NCI-H2227 (cell line): ENCODE results near the gene CLDND2.
"Not testable (repeated sequence)": the region's sequence is repeated elsewhere in the genome, so short reads cannot be mapped to it uniquely, and the experiment has no call there.

Experiments used
- DNase-seq: peaks from one replicate; lab custom pipeline; 2025; ENCODE audit not compliant: unreplicated experiment; lab: John Stamatoyannopoulos, UW

CLDND2 gene

DNA sequence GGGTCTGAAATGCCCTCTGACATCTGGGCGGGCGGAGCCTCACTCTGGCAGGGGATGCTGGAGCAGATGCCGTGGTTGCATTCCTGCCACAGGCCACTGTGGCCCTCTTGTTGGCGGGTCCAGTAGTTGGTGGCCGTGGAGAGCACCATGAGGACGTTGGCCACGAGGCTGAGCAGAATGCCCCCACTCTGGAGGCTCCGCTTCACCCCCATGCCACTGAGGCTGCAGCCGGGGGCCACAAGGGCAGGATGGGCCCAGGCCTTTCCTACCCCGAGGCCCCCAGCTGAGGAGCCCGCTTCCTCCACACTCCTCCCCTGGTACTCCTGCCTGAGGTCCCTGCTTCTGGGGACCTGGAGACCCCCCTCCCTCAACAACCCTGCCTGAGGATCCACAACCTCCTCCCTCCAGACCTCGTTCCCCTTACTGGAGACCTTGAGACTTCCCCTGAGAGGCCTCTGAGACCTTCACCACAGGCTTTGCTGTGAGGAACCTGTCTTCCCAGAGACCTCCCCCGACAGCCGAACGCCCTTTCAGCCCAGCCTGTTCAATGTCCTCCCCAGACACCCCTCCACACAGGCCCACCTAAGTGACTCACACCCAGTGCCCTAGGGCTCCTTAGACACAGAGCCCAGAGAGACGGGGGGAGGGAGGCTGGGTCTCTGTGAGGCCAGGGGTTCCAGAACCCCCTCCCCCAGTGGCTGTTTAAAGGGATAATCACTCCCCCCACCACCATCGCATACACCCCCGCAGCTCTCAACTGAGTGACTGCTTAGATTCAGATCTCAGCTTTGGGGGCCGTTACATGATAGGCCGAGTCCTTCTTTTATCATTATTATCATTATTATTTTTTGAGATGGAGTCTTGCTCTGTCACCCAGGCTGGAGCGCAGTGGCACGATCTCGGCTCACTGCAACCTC lies at the start of gene CLDND2:
CLDND2 (minus strand) TSS at position 638 of the 917 bp plus-strand sequence; CDS start at position 212, 426 bp downstream.
- DNase-seq = no peak

- DNase-seq = no peak
Measured at GRCh38 chr19:51417810-51418157, 49.0 kb upstream of the CLDND2 start.

- DNase-seq = no peak
Measured at GRCh38 chr19:51417107-51417809, 48.5 kb upstream of the CLDND2 start, which contains the start of gene SIGLEC10. TSS of gene SIGLEC10 (minus strand) at chr19:51417642. CDS start at chr19:51417581, 61 bp downstream.

DNA sequence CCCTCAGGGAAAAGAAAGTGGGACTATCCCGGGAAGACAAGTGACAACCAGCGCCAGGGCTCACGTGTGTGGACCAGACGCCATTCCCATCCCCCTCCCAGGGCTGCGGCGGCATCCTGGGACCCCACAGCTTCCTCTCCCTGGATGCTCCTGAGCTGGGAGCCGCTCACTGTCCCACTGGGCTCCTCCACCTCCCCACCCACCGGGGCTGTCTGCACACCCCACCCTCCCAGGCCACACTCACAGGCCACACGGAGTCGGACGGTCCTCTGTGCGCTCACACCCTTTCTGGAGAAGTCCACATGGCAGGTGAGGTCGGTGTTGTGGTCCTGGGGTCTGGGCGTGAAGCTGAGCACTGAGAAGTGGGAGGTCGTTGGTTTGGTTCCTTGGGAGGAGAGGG lies 47.6 kb upstream of the CLDND2 start:
- not testable (repeated sequence) for DNase-seq

DNA sequence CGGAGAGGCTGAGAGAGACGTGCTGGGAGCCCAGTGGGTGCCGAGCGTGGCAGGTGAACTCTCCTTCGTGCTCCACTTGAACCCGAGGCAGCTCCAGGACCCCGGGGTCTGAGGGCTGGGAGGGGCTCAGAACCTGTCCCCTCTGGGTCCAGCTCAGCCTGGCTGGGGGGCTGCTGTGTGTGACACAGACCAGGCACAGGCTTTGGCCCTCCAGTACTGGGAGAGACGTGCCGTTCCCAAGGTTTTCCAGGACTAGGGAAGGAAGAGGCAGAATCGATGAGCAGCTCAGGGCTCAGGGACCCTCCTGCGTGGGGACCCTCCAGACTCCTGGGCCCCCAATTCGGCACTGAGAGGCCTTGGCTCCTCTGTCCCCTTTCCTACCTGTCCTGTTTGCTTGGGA lies 46.4 kb upstream of the CLDND2 start:
- DNase-seq = no peak

DNA sequence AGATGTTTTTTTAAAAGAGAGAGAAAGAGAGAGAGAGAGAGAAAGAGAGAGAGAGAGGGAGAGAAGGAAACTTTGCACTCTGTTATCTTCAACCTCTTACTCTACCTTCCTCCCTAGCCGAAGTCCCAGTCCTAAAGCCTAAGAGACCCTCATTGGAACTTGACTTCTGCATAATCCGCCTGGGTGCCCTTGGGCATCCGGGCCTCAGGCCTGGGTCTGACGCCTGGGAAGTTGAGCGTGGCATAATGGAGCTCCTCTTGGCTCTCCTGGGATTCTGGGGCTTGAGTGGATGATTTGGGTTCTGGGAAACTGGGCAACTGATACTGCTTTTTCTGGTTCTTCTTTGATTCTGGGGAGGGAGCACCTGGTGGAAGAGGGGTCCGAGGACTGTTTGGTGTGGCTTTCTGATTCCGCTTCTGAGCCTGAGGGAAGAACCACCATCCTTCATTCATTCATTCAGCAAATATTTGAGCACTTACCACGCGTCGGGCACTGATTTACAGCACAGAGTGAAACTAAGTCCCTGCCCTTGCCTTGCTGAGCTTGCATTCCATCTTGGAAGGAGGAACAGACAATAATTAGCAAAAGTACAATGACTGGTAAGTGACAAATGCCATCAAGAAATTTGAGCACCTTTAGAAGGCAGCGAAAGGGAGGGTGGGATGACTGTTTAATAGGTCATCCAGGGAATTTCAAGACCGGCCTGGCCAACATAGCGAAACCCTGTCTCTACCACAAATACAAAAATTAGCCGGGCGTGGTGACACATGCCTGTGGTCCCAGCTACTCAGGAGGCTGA lies 42.3 kb upstream of the CLDND2 start:
- DNase-seq = no peak

DNA sequence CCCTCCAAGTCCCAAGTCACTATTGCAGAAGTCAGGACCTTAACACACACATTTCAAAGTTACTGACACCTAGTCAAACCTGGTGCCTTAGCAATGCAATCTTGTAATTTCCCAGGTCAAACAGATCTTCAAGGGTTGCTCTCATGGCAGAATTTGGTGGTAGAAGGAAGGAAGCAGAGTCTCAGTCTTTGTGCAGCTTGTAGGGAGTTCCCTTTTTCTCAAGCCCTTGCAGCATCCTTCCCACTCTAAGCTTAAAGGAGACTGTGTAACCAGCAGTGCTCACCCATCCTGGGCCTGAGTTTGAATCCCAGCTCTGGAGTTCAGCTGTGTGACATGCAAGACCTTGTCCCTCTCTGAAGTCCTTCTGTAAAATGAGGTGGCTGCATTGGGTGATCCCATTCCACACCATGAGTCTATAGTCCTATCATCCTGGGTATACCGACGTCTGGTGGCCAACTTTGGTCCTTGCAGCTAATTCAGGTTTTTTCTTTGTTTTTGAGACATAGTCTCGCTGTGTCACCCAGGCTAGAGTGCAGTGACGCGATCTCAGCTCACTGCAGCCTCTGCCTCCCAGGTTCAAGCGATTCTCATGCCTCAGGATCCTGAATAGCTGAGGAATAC lies 38.8 kb upstream of the CLDND2 start:
- no peak for DNase-seq

- no peak for DNase-seq
Measured at GRCh38 chr19:51402117-51402516, 33.3 kb upstream of the CLDND2 start.

DNA sequence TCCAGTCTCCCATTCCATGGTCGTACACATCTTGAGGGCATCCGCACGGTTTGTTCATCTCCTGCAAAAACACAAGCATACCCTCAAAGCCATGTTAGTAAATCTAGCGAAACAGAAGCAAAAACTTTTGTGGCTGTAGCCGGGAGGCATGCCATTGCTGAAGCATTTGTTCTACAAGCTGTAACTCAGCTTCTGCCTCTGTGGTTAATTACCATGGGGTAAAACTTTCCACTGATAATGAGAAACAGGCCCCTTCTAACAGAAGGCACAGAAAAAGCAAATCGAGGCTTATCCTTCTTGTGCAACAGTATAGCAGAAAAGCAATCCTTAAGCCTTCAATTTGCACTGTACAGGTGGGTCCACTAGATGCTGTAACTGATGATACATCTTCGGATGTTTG lies 31.1 kb upstream of the CLDND2 start:
- not testable (repeated sequence) for DNase-seq

- no peak for DNase-seq
Measured at GRCh38 chr19:51399231-51399630, 30.4 kb upstream of the CLDND2 start.

DNA sequence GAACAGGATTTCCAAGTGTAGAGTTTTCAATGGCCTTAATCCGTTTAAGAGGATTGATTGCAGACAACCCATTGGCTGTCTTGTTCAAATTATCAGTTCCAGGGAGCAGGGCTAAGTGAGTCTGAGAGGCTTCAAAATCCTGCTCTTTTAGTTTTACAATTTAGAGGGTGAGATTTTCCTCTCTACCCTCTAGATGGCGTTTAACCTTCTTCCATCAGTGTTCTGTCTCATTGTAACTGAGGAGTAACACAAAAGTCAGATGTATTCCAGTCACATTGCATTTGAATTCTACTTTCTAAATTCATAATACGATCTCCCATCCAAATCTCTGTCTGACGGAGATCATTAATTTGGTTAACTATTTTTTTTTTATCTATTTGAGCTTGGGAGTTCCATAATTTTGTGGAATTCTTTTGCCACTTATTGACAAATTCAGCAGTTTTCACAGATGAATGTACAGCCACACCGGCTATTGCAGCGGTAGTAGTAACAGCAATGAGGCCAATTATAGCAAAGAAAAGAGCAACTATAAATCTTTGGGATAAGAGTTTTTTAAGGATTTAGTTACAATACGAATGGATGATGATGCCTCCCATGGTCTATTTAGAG lies 29.4 kb upstream of the CLDND2 start:
- peak; percentile 14 for DNase-seq

DNA sequence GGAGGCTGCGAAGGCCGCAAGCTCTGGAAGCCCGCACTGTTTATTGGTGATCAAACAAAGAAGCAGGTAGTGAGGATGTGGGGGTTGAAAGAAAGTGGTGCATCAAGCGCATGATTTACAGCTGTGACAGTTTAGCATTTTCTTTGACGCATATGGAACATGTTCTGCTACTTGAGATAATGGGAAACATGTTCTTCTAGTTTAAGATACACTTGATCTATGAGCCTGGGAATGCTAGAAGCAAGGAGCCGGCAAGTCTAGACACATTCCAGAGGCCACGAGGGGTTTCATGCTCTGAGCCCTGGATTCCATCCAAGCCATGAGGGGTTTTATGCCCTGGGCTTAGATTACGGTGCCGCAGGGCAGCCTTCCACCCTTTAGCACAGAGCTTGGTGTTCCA lies 28.6 kb upstream of the CLDND2 start:
- not testable (repeated sequence) for DNase-seq

- no peak for DNase-seq
Measured at GRCh38 chr19:51396175-51396574, 27.4 kb upstream of the CLDND2 start.

GRCh38 chr19:51394050-51394836 lies 25.4 kb upstream of the CLDND2 start:
- peak; percentile 96 for DNase-seq

DNA sequence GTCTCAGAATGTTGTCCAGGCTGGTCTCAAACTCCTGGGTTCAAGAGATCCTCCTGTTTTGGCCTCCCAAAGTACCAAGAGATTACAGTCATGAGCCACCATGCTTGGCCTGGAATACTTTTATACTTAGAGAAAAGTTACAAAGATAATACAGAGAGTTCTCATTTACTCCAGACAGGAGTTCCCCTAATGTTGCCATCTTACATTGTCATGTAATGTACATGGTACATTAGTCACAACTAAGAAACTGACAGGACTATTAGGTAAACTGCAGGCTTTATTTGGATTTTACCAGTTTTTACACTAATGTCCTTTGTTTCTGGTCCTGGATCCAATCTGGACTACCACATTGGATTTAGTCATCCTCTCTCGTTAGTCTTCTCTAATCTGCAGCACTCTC lies 23.9 kb upstream of the CLDND2 start:
- no peak for DNase-seq

GRCh38 chr19:51391073-51391611 lies 22.3 kb upstream of the CLDND2 start:
- no peak for DNase-seq

GRCh38 chr19:51389143-51389542 lies 20.3 kb upstream of the CLDND2 start:
- no peak for DNase-seq

DNA sequence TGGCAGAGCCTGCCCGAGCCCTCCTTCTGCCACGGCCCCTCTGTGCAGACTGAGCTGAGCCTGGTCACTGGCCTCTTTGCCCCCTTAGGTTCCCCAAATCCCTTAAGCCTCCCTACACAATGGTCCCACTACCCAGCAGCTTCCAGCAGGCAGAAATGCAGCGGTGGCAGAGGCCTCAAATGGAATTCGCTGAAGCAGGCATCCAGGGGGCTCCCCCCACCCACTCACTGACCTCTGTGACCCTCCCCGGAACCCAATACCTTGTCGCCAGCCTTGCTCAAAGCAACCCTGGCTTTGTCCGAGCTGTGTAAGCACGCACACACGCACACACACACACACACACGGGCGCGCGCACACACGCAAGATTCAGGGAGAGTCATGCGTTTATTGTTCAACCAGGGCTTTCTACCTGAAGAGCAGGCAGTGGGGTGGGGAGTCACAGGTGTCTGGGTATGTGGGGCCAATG lies 19.2 kb upstream of the CLDND2 start, which contains the start of gene LIM2:
LIM2 (minus strand) TSS at position 51 of the 466 bp plus-strand sequence. CDS start 531 bp downstream, outside the sequence.
- no peak for DNase-seq

GRCh38 chr19:51386882-51387520 lies 18.2 kb upstream of the CLDND2 start:
- DNase-seq = no peak
